HTERT RPE-1 (cell line): ENCODE results near the gene BICC1.

Source experiments
- in situ Hi-C: fragments of 300-500 bp; cut with MboI; formaldehyde crosslinking; loops from 4 replicates; pipeline ENCODE4 v1.14.3; 2020; ENCODE audit warnings: low sequenced_read_pairs

Gene BICC1

DNA sequence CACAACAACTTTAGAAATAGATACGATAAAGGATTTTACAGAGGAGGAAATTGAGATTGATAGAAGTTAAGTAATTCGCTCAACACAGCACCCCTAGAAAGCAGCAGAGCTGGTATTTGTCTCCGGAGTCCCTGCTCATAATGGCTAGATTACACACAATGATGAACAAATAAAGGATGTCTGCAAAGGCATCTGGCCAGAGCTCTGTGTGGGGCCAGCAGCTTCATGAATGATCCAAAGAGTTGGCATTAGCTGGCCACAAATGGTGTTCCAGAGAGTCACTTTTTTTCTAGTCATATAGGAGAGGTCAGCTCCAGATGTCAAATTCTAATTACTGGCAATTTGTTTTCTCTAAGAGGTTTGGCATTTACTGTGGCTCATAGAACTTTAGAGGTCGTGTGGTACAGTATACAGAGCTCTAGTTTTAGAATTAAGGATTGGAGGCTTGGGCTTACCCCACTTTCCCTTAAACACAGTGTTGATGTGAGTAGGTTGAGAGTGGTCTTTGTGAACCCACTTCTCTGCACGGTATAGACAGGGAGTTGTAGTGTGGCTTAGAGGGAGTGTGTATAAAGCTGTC is 186.2 kb downstream of the BICC1 start:
- in situ Hi-C loops = no loop called here

DNA sequence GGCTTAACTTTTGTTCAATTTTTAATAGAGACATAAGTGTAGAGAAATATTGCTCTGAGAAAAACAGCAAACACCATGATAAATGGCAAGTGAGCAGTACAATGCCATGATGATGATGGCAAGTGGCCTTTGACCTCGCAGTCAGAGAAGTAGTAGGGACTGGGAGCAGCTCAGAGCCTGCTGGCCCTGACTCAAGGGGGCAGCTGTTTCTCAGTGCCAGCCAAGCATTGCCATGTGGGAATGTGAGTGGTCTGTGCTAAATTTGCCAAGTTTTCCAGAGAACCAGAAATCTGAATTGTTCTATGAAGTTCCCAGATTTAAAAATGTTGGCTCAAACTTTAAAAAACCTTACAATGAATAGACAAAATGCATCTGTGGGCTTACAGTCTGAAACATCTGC is 187.9 kb downstream of the BICC1 start:
- in situ Hi-C loops = no loop called here

DNA sequence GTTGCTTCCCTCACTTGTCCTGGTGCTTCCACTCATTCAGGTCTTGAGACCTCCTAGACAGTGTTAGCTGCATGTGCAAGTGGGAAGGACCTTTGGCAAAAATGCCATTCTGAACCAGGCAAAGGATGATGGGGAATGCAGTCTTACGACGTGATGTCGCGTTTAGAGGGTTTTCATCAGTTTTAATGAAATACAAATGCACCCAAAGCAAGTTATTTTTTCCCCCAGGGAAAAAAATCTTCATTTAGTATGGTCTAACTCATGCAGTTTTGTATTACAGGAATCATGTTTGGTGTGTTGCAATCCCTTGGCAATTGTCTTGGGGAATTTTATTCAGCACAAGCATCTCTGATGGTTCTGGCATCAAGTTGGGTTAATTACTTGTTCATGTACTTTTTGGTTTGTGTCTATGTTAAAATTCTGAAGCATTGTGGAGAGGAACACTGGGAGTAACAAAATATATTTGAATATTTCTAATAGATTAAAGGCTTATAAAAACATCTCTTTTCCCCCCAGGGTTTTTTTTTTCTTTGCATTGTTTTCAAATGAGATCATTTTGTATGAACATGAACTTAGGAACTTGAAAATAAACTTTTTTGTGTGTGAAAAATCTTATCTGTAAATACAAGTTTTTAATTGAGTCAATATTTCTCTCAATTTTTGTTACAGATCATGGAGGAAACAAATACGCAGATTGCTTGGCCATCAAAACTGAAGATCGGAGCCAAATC is 188.9 kb downstream of the BICC1 start:
- in situ Hi-C loops = no loop called here

DNA sequence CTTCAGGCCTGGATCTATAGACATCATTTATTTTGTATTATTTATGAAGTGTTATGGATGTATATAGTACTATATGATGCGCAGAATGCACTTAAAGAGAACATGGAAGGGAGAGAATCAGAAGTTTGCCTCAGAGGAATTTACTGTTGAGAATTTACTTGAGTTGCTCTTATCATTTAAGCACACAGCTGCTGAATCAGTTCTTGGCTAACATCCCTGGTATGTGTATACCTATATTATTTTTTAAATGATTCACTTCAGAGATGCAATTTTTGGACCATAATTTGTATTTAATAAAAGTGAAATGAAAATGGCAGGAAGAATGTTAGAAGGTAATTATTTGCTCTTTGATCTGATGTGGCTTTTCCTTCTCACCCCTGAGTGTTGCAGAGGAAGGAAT is 191.6 kb downstream of the BICC1 start:
- in situ Hi-C loops = no loop called here

DNA sequence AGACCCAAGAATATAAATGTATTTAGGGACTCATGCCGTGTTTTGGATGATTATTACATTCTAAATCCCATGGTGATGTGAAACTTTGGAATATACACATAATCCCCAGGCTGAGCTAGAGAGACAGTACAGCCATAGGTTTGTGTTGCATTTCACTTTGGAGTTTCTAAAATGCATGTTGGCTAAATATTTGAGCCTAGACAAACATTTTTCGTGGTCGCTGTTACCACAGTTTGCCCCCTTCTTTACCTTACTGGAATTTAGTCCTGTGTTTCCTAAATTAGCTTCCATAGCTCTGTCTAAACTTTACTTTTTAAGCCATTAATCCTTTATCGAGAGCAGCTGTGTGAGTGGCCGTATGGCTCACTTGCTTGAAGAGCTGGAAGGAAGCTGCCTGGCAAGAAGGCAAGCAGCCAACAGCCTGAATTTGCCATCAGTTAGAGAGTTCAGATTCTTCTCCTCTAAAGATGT is 192.0 kb downstream of the BICC1 start:
- in situ Hi-C loops = no loop called here

GRCh38 chr10:58706836-58707235 is 194.2 kb downstream of the BICC1 start:
- in situ Hi-C loops = no loop called here

- in situ Hi-C loops = no loop called here
Observed at GRCh38 chr10:58712141-58712540, 199.5 kb downstream of the BICC1 start.

DNA sequence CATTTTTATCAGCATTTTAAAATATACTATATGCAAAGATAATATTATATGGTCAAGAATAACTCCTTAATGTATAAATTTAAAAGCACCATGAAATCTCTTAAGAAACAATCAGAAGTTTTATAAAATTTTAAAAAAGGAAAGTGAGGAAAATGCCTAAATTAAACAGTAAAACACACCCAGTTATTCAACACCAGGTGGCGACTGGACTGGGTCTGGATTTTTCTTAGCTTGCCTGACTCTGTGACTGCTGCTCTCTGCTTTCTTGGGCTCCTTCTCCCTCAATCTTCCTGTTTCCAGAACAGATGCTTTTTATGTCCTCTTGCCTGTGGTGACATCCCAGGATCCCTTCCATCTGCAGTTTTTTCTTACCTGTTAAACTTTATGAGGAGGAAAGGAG is 200.3 kb downstream of the BICC1 start:
- in situ Hi-C loops = no loop called here

DNA sequence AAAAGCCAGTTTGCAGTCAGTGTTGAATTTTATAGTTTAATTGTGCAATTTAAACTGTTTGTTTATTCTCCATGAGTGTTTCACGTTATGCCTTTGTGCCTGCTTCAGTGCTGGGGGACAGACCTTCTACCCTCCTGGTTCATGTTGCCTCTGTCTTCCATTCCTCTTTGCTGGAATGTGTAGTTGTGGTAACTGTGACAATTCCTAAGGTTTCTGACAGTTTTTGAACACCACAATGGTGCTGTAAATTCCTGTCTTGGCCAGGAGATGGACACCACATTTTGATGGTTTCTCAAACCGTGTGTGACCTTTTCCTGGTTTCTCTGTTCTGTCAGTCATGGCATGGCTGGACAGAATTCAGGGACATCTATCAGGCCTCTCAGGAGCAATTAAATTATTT is 201.7 kb downstream of the BICC1 start:
- in situ Hi-C loops = no loop called here

- in situ Hi-C loops = no loop called here
Observed at GRCh38 chr10:58715061-58715460, 202.4 kb downstream of the BICC1 start.

DNA sequence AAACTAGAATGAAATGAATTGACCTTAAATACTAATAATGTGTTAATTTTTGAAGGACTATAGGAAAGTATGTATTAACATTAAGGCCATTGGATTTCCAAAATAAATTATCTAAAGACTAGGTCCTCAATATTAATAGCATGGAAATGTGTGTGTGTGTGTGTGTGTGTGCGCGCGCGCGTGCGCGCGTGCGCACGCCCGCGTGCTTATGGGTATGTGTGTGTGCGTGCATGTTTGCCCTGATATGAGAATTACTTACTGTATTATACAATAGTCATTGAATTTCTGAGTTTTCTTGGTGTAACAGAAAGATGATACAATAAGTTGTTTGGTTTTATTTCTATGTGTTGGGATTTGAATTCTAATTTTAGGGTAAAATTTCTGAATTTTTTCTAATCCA is 205.9 kb downstream of the BICC1 start:
- in situ Hi-C loops = no loop called here

- in situ Hi-C loops = no loop called here
Observed at GRCh38 chr10:58721601-58722281, 209.1 kb downstream of the BICC1 start.

DNA sequence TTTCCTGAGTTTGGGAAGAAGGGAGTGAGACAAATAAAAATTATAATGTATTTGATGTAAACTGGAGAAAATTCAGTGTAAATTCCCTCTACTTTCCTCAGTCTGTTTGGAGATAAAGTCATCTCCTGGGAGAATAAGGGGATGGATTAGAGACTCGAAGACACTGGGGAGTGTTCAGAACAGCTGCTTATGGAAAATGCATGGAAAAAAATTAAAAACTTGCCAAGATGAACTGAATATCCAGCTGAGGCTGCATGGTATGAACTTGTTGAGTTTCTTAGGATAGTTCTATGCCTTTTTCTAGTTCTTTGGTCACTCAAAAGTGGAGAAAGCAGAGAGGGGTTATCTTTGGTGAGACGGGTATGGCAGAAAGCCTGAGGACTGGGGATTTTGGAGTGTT is 210.5 kb downstream of the BICC1 start:
- in situ Hi-C loops = no loop called here

DNA sequence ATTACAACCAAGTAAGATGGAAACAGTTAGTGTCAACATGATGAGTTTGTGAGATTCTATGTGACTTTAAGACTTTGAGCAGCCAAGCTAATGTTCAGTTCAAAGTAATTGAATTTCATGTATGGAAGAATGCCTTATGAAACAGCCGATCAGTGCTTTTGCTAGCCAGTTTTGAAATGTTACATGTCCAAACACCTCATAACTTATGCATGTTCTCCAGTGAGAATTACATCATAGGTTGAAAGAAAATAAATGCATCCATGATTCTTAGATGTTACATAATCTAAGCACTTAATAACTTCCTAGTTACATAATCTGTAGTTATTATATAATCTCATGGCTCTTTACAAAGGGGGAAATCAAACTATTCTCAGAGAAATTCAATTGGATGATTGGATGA is 211.3 kb downstream of the BICC1 start:
- in situ Hi-C loops = no loop called here

- in situ Hi-C loops = no loop called here
Observed at GRCh38 chr10:58724781-58725180, 212.1 kb downstream of the BICC1 start.

DNA sequence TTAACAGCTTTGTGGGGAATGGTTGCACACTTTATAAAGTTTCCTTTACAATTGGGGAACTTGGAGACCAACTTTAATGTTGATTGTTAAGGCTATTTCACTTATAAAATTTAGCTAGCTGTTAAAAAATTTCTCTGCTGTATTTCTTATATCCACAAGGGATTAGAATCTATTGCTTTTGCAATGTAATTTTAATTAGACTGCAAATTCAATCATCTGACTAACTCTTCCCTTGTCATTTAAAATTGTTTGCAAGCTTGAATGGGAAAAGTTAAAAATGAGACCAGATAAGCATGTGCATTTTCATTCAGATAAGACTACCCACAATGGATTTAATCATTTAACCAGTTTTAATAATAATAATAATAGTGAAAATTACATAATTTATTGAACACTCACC is 213.2 kb downstream of the BICC1 start:
- in situ Hi-C loops = no loop called here

- in situ Hi-C loops = no loop called here
Observed at GRCh38 chr10:58727633-58728032, 215.0 kb downstream of the BICC1 start.

- in situ Hi-C loops = no loop called here
Observed at GRCh38 chr10:58731276-58731675, 218.6 kb downstream of the BICC1 start.

GRCh38 chr10:58733436-58733835 is 220.8 kb downstream of the BICC1 start:
- in situ Hi-C loops = no loop called here

- in situ Hi-C loops = no loop called here
Observed at GRCh38 chr10:58734116-58734515, 221.4 kb downstream of the BICC1 start.

DNA sequence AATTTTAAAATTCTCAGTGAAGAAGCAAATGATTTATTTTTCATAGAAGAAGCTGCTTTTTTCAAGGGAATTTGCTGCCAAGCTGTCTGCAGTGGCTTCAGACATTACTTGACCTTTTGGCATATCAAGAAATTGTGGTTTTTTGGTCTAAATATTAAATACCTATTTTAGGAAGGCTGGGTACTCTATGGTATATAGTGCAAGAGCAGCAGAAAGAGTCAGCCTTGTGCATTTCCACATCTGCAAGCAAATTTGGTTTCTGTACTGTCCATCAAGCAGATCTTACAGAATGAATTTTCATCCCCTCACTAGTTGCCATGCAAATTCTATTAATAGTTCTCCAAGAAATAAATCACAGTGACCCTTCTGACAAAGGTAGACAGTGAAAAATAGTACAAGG is 222.0 kb downstream of the BICC1 start:
- in situ Hi-C loops = no loop called here

GRCh38 chr10:58735087-58735486 is 222.4 kb downstream of the BICC1 start:
- in situ Hi-C loops = no loop called here
